HG03066 (cell line): ENCODE data around the gene CD109.
"Not testable (repeated sequence)": the region's sequence is repeated elsewhere in the genome, so short reads cannot be mapped to it uniquely, and the experiment has no call there.

Source experiments
- ATAC-seq: cut with Tn5 transposase; IDR thresholded peaks from one replicate; pipeline ENCODE4 v1.9.1; 2021; ENCODE audit warnings: low read depth; ENCODE audit not compliant: unreplicated experiment

CD109 gene

DNA sequence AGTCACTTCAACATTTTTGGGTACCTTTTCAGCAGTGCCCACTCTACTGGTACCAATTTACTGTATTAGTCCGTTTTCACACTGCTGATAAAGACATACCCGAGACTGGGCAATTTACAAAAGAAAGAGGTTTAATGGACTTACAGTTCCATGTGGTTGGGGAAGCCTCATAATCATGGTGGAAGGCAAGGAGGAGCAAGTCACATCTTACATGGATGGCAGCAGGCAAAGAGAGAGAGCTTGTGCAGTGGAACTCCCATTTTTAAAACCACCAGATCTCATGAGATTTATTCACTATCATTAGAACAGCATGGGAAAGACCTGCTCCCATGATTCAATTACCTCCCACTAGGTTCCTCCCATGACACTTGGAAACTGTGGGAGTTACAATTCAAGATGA is 12.4 kb upstream of the CD109 start:
- not testable (repeated sequence) for ATAC-seq

DNA sequence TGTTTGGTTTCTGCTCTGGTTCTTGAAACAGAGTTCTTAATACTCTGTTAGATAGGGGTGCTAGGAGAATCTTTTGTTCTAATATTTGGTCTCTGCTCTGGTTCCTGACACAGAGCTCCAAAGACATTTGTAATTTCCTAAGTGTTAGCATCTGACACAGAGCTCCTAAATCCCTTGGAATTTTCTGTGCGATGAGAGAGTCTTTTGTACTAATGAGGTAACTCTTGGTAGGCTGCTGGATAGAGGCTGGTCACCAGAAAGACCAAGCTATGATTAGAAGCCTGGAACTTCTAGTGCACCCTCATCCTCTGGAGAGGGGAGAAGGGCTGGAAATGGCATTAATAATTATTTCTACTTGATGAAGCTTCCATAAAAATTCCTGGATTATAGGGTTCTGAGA is 7.7 kb upstream of the CD109 start:
- no peak for ATAC-seq

DNA sequence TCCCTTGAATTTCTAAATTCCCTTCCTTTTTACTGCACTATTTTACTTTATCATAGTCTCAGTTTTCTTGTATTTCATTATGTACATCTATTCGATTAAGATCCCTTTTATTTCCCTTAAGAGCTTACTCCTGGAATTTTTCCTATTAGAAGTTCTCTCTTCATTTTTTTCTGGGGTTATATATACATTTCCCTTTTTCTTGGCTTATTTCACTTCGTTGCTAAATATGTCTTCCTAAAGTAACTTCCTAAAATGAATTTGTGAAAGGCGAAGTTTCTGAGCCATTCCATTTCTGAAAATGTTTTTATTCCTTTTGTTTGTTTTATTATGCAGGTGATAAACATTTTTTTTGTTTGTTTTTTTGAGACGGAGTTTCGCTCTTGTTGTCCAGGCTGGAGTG is 5.9 kb upstream of the CD109 start:
- ATAC-seq: no peak

DNA sequence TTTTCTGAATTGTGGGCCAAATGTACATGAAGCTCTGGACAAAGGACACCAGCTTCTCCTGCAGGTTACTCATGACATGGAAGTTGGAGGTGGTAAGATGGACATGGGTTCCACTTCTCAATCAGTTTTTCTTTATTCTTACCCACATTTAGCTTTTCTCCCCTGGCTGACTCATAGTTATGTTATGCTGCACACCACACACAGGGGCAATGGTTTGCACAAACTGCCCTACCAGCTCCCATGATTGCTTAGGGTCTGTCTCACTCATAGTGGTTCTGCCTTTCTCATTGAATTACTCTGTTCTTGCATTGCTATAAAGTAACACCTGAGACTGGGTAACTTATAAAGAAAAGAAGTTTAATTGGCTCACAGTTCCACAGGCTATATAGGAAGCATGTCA is 4.5 kb upstream of the CD109 start:
- no peak for ATAC-seq

DNA sequence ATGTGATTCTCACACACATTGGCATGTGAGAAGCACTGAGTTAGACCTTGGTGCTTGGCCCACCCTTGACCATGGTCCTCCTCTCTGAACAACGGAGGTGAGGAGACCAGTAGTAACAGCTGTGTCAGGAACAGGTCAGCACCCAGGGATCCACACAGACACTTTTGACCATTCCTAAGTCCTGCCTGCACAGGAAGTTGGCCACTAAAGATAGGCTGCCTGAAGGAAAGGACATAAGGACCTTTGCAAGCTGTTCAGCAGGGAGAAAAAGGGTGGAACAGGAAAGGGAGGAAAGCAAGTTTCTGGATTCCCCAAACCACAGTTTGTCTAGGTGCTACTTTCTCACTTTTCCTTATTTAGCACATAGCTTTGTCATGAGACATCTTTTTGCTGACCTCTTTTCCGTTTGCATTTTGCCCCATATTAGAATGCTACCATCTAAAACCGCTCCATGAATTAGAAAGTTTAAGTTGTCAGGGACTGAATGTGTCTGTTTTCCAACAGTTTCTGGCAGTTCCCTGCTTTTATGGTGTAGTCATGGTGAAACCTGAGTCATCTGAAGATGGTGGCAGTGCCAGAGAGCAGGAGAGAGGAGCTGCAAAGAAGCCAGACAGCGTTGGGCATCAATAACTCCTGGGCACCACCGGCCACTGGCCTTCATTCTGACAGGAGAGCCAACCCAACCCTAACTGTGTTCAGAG is 1.1 kb upstream of the CD109 start:
- no peak for ATAC-seq

DNA sequence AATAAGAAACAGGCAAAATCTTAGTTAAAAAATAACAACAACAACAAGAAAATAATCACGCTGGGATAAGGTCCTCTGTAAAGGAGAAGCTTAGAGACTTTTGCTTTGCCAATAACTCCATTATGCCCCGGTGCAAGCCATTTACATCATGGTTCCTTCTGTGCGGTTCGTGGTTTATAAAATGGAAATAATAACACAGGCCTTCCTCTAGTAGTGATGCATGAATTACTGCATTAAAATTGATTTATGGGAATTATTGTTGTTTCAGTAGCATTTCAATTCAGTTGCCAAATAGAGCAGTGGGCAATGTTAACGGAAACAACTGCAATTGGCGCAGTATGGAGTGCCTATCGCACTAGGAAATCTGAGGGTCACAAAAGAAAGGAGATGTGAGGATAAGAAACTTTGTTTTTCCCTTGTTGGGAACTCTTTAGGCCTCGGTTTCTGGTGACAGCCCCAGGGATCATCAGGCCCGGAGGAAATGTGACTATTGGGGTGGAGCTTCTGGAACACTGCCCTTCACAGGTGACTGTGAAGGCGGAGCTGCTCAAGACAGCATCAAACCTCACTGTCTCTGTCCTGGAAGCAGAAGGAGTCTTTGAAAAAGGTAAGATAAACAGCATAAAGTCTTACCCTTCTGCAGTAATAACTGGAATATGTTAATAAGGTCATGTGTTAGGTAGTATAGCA is 1.1 kb downstream of the CD109 start:
- ATAC-seq: no peak

DNA sequence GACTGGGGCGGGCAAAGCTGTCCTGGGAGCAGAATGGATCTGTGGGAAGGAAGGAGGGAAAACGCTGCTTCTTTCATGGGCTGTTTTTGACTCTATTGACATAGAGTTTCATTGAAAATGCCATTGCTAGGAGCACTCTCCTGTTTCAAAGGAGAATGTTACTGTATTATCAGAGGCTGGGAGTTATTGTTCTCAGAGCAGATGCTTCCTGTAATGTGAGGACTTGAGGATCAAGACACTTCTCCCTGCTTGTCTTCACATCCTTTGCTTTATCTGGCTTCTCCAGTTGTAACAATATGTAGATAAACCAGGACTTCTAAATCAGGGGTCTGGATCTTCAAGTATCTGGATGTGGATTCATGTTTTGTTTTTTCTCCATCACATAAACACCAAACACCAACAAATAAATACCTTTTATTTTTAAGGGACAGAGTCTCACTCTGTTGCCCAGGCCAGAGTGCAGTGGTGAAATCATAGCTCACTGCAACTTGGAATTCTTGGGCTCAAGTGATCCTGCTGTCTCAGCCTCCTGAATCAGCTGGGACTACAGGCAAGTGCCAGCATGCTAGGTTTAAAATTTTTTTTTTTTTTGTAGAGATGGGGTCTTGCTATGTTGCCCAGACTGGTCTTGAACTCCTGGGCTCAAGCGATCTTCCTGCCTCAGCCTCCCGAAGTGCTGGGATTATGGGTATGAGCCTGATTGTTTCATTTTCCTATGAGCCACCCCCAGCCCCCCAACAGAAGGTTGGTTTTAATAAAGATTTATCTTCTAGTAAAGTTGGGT is 3.9 kb downstream of the CD109 start:
- ATAC-seq: no peak

DNA sequence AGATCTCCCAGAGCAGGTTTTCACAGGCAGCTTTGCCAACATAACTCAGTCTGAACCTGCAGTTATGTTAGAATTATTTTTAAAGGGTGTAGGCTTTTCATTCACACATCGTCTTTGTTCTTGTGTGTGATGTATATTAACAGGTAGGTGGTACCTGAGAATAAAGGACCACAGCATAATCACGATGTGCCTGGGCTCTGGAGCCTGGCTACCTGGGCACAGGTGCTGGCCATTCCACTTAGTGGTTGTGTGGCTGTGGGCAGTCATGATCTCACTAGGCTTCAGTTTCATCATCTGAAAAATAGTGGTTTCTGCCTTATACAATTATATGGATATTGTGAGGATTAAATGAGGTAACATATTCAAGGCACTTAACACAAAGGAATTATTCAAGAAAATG is 6.4 kb downstream of the CD109 start:
- no peak for ATAC-seq

DNA sequence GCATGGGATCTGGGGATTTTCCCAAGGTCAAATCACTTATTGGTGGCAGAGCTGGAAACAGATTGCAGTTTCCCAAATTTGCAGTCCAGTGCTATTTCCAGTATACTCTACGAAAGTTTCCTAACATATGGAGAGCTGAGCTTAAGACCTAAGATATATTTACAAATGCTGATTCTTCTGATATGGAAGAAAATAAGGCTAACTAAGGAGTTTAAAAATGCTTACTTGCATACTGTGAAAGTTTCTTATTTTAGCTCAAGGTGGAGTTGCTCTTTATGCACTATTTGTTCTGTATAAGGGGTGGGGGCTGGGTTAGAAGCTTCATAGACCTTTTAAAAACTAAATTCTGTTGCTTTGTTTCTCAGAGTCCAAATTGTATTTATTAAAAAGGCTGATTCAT is 7.5 kb downstream of the CD109 start:
- no peak for ATAC-seq

DNA sequence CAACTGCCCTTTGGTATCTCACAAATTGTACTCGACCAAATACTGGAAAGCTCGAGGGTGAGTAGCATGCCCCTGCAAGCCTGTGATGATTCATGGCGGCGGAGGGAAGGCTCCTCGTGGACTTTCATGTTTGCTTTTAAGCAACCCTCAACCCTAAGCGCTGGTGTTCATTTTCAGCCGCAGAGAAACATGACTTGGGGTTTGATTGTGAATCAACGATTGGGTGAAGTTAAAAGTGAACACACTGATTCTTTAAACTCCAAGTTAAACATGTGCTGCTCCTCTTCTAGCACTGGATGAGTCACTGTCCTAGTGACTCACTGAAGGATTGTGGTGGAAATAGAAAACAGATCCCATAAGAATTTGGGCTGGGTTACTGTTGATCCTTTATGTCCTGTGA is 8.3 kb downstream of the CD109 start:
- no peak for ATAC-seq

DNA sequence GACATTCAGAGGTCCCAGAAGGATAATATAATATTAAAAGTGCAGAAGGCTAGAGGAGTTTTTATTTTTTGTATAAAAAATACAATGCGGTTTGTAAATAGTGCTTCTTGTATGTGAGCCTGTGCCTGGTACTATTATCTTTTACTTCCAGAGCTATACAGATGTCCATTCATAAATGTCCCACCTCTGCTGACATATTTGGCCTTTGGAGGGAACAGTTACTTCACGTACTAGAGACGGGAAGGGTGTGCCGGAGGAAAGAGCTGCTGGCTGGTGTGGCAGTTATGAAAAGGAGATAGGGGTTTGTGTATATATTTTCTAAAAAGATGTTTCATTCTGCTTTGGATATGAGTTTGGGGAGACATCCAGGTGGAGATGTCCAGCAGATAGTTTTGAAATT is 8.8 kb downstream of the CD109 start:
- ATAC-seq: no peak

DNA sequence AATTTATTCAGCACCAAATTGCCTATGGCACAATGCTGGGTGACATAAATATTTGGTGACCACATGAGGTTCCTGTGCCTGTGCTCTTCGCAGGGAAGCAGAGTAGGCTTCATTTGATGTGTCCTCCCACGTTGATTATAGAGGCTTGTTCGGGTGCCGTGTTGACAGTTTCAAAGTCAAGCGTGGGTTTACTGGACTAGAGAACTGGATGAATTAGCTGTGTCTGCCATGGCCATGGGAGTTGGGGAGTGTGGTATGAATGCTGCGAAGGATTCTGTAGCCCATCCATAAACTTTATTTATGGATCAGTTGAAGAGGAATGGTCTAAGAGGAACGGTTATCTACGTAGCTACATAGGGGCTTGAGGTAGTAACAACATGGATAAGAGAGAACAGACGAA is 11.0 kb downstream of the CD109 start:
- no peak for ATAC-seq

DNA sequence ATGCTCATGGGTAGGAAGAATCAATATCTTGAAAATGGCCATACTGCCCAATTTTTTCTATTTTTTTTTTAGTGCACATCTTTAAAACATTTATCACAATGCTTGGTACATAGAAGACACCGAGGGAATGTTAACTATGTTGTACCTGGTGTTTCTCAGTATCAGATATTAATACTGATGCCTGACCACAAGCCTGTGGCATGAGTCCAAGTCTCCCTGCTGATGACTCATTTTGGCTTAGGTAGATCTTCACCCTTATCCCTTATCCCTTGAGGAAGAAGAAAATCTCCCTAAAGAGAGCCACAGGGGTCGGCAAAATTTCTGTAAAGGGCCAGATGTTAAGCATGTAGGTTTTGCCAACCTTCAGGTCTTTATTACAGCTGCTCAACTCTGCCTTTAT is 14.5 kb downstream of the CD109 start:
- no peak for ATAC-seq

DNA sequence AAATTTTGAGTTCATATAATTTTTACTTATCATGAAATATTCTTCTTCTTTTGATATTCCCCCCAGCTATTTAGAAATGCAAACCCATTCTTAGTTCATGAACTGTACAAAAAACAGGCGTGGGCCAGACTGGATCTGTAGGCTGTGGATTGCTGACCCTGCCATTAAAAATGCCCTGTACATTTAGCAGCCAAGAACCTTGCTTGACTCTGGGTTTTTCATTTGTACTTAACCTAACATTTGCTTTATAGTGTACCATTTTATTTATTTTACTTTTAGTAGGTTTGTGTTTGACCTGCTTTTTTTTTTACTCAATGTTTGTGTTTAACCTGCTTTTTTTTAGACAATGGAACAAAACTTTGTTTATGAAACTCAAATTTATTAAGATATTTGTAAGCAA is 14.9 kb downstream of the CD109 start:
- no peak for ATAC-seq

DNA sequence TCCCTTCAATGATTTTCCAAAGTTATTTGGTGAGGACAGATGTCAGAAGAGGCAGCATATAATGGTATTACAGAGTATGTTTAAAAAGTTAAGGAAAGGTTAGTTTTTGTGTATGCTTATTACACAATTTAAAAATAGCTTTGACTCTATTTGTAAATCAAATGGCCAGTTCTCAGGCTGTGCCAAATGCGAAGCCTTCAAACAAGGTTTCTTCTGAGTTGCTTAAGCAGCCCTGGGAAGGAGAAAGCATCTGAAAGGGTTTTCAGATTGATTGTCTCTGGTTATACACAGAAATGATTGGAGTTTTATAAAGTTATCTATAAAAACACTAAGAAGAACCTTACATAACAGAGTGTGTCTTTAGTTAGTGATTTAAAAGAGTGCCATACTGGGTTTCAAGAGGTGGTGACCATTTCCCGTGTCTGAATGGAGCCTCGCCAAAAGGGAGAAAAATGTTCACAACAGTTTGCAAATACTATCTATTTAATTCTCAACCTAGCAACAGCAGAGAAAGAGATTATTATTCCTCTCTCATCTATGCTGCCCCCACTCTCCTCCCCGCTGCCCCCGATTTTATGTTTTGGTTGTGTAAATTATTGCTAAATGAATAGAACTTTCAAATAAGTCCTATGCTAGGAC is 16.7 kb downstream of the CD109 start:
- ATAC-seq: no peak

DNA sequence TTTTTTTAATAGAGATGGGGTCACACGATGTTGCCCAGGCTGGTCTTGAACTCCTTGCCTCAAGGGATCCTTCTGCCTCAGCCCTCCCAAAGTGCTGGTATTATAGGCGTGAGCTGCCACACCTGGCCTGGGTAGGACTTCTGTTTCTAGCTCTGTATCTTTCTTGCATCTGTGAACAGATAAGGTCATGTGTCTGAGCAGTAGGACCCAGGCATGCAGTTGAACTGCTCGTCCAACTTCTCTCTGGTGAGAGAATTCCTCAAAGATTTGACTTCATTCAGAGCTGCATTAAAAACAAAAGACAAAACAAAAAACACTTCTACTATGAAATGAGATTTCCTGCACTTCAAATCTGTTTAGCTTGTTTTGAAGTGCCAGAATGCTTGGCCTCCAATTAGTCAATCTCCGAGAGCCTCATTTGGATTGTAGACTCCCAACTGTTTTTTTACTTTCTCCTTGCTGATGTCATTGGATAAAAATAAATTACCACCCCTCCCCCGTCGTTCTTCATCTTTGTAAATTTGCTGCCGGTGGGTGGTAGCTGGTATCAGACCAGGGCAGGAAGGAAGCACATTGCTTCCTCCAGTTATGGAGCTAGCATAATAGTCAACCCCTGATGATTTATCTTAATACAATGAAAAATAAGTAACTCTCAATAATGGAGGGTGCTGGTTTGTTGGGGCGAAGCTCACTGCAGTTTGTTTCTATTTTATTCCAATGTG is 17.6 kb downstream of the CD109 start:
- no peak for ATAC-seq

DNA sequence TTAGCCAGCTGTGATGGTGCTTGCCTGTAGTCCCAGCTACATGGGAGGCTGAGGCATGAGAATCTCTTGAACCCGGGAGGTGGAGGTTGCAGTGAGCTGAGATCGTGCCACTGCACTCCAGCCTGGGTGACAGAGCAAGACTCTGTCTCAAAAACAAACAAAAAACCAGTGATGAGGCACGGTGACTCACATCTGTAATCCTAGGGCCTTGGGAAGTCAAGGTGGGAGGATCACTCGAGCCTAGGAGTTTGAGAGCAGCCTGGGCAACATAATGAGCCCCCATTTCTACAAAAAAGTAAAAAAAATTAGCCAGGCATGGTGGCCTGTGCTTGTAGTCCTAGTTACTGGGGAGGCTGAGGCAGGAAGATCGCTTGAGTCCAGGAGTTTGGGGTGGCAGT is 19.1 kb downstream of the CD109 start:
- ATAC-seq: not testable (repeated sequence)

DNA sequence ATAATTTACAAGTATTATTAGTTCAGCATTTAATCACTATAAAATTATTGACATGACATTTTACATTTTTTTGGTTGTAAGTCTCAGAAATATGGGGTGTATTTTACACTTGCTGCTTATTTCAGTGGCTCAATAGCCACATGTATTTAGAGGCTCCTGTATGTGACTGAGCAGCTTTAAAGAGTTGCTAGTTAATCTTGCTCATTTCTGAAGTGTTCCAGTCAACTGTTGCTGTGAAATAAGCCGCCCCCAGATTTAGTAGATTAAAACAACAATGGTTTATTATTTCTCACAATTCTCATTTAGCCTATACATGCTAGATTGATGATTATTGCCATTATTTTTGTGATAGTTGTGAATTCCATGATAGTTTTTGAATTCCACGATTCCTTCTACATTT is 23.0 kb downstream of the CD109 start:
- no peak for ATAC-seq

DNA sequence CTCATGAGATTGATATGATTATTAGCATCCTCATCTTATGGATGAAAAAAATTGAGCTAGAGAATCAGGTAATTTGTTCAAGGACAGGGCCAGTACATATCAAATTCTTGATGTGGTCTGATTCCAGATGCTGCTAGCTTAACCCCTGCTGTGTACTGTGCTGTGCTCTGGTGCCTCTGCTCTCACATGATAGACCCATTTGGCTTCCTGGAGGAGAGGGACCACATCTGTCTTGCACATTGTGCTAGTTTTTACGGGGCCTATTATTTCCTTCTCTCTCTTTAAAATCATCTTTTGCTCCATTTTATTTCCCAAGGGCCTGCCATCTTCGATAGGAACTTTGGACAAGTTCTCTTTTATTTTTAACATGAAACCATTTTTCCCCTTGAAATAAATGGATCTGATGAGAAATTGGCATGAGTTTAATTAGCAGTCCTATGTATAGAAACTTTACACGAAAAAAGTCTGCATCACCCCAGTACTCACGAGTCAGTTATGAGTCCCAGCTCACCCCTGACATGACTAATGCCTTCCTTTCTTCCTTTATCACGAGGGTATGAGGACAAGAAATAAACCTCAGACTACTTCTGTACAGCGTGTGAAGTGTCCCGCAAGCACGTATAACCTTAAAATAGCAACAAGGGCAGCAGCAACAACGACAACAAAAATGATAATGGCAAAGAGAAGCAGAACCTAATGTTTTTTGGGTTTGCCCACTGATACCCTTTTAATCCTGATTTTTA is 26.5 kb downstream of the CD109 start:
- ATAC-seq: peak; percentile 68

DNA sequence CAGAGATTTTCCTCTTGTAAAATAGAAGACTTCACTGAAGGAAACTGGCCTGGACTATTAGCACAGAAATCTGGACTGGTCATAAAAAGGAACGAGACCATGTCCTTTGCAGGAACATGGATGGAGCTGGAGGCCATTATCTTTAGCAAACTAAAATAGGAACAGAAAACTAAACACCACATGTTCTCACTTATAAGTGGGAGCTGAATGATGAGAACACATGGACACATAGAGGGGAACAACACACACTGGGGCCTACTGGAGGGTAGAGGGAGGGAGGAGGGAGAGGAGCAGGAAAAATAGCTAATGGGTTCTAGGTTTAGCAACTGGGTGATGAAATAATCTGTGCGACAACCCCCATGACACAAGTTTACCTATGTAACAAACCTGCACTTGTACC is 27.5 kb downstream of the CD109 start:
- not testable (repeated sequence) for ATAC-seq
